ENCODE data around the gene ZFYVE28. TPM values are rescaled to one million over a fixed set of nuclear protein-coding genes. Genes with fewer than 3 reads are reported as not detected.

Gene ZFYVE28
- total RNA-seq, 3 donors from 2014 or later (not counting 1 experiment from before 2014, with no cell fraction given), result 85.4 to 107 (median 104) TPM

GRCh38 chr4:2334826-2335728 lies 83.4 kb downstream of the ZFYVE28 start:
- ATAC-seq (no peak), DNase-seq (no peak)
- intact Hi-C loops (cut with micrococcal nuclease), result no loop called here
- no peak overlapping the region for H3K27ac ChIP-seq (ENCODE audit: low read length)
- Mint-ChIP-seq H3K36me3 (peaks cover 6% of the 10 kb centered on the region), H3K27ac (no peak overlapping the region), H3K4me3 (no peak overlapping the region), H3K27me3 (ENCODE audit: low read depth in 2 of 2) (no peaks in the 10 kb centered on the region), H3K4me1 (peaks cover 5 to 11% of the 10 kb centered on the region in 2 donors), H3K9me3 (no peaks in the 10 kb centered on the region)
- no peaks in the 10 kb centered on the region for H3K27me3 ChIP-seq (ENCODE audit: control insufficient read depth, insufficient read depth, low read length)
- H3K36me3 ChIP-seq (ENCODE audit: control insufficient read depth, insufficient read depth, low read length), result peaks cover 3% of the 10 kb centered on the region
- H3K4me3 ChIP-seq (ENCODE audit: low read length), result no peak overlapping the region
- no peaks in the 10 kb centered on the region for H3K9me3 ChIP-seq (ENCODE audit: control insufficient read depth, insufficient read depth, low read length)
- peaks cover 28% of the 10 kb centered on the region for H3K4me1 ChIP-seq (ENCODE audit: control insufficient read depth, insufficient read depth, low read length)
- 88% methylated on average over 26 of the region's 27 CpGs for WGBS (ENCODE audit: insufficient coverage)
- TF ChIP-seq CTCF (IDR thresholded peaks at IDR 0.05), result no peak

GRCh38 chr4:2333916-2334644 lies 84.4 kb downstream of the ZFYVE28 start:
- no peak for TF ChIP-seq CTCF (IDR thresholded peaks at IDR 0.05)
- Histone ChIP-seq H3K27ac (ENCODE audit: low read length) (no peak overlapping the region), H3K9me3 (ENCODE audit: control insufficient read depth, insufficient read depth, low read length) (no peaks in the 10 kb centered on the region), H3K4me3 (ENCODE audit: low read length) (no peak overlapping the region), H3K36me3 (ENCODE audit: control insufficient read depth, insufficient read depth, low read length) (peaks cover 3% of the 10 kb centered on the region), H3K27me3 (ENCODE audit: control insufficient read depth, insufficient read depth, low read length) (no peaks in the 10 kb centered on the region), H3K4me1 (ENCODE audit: control insufficient read depth, insufficient read depth, low read length) (peaks cover 28% of the 10 kb centered on the region)
- H3K4me3 Mint-ChIP-seq, result no peak overlapping the region
- no peaks in the 10 kb centered on the region for H3K27me3 Mint-ChIP-seq (ENCODE audit: low read depth in 2 of 2)
- intact Hi-C loops (cut with micrococcal nuclease), result no loop called here
- DNase-seq, result no peak
- H3K36me3 Mint-ChIP-seq, result peaks cover 8% of the 10 kb centered on the region
- no peak for ATAC-seq
- 77% methylated on average over 28 of the region's 28 CpGs for WGBS (ENCODE audit: insufficient coverage)
- no peaks in the 10 kb centered on the region for H3K9me3 Mint-ChIP-seq
- H3K4me1 Mint-ChIP-seq, result peaks cover 8% of the 10 kb centered on the region in 2 donors
- H3K27ac Mint-ChIP-seq, result peak overlapping the region in 1 of 2 donors; percentile 54

GRCh38 chr4:2333356-2333841 lies 85.0 kb downstream of the ZFYVE28 start:
- Mint-ChIP-seq H3K36me3 (peaks cover 15% of the 10 kb centered on the region), H3K4me3 (no peak overlapping the region), H3K9me3 (peaks cover 0 to 3% of the 10 kb centered on the region in 2 donors), H3K27me3 (ENCODE audit: low read depth in 2 of 2) (no peaks in the 10 kb centered on the region), H3K27ac (peak overlapping the region in 1 of 2 donors; percentile 54), H3K4me1 (peaks cover 6 to 8% of the 10 kb centered on the region in 2 donors)
- ATAC-seq (peak; percentile 50 to 79 (median 77)), DNase-seq (no peak)
- WGBS (ENCODE audit: insufficient coverage), result 35% methylated on average over 18 of the region's 18 CpGs
- TF ChIP-seq CTCF (IDR thresholded peaks at IDR 0.05), result no peak
- Histone ChIP-seq H3K36me3 (ENCODE audit: control insufficient read depth, insufficient read depth, low read length) (peaks cover 3% of the 10 kb centered on the region), H3K27me3 (ENCODE audit: control insufficient read depth, insufficient read depth, low read length) (no peaks in the 10 kb centered on the region), H3K9me3 (ENCODE audit: control insufficient read depth, insufficient read depth, low read length) (no peaks in the 10 kb centered on the region), H3K4me3 (ENCODE audit: low read length) (no peak overlapping the region), H3K27ac (ENCODE audit: low read length) (no peak overlapping the region), H3K4me1 (ENCODE audit: control insufficient read depth, insufficient read depth, low read length) (peaks cover 28% of the 10 kb centered on the region)
- intact Hi-C loops (cut with micrococcal nuclease), result no loop called here

Measured in natural killer cell (primary cell).